Measurements from ENCODE around the gene CABYR.

DNA sequence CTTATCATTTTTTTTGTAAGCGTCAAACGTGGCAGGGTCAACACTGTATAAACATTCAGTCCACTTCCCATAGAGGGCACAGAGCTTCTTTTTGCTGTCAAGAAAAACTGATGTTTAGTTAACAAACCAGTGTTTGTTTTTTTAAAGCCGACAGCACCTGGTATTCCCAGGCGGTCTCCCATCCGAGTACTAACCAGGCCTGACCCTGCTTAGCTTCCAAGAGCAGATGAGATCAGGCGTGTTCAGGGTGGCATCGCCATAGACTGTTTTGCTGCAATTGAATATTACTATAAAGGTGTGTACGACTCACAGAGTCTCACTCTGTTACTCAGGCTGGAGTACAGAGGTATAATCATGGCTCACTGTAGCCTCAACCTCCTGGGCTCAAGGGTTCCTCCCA is 31.5 kb downstream of the CABYR start:
- TF ChIP-seq, protein P1, sequence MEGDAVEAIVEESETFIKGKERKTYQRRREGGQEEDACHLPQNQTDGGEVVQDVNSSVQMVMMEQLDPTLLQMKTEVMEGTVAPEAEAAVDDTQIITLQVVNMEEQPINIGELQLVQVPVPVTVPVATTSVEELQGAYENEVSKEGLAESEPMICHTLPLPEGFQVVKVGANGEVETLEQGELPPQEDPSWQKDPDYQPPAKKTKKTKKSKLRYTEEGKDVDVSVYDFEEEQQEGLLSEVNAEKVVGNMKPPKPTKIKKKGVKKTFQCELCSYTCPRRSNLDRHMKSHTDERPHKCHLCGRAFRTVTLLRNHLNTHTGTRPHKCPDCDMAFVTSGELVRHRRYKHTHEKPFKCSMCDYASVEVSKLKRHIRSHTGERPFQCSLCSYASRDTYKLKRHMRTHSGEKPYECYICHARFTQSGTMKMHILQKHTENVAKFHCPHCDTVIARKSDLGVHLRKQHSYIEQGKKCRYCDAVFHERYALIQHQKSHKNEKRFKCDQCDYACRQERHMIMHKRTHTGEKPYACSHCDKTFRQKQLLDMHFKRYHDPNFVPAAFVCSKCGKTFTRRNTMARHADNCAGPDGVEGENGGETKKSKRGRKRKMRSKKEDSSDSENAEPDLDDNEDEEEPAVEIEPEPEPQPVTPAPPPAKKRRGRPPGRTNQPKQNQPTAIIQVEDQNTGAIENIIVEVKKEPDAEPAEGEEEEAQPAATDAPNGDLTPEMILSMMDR (IDR thresholded peaks at IDR 0.05) = no peak
- TF ChIP-seq POLR2A (IDR thresholded peaks at IDR 0.05) = no peak

Data from uterus (tissue), 2 donors.